Aorta (tissue), 5 donors: ENCODE results near the gene BAAT. TPM values are rescaled to one million over a fixed set of nuclear protein-coding genes. Genes with fewer than 3 reads are reported as not detected.

ENCODE experiments used
- ATAC-seq: fragments of 200-7000 bp; cut with Tn5 transposase; one replicate; pipeline ENCODE4 v1.9.1; 2022; ENCODE audit warnings: moderate library complexity; ENCODE audit not compliant: low FRiP score
- DNase-seq, 2 donors: peaks; one replicate each; pipeline ENCODE4 v3.0.0-alpha.2; 2020
- H3K27ac ChIP-seq, 2 donors: one replicate each; pipeline ENCODE4 v1.5.1; 2013; ENCODE audit warnings: low read length in 2 of 2, mild to moderate bottlenecking in 2 of 2, moderate library complexity in 2 of 2, control low read depth in 1 of 2, inconsistent platforms in 1 of 2, low read depth in 1 of 2
- H3K27me3 ChIP-seq, 2 donors: one replicate each; pipeline ENCODE4 v1.6.1; 2013; ENCODE audit warnings: control low read depth in 1 of 2, low read length in 1 of 2, mild to moderate bottlenecking in 1 of 2, moderate library complexity in 1 of 2; ENCODE audit not compliant: insufficient read depth in 2 of 2, control insufficient read depth in 1 of 2
- H3K36me3 ChIP-seq, 2 donors: one replicate each; pipeline ENCODE4 v1.6.1; 2013; ENCODE audit warnings: control low read depth in 1 of 2, low read length in 1 of 2, mild to moderate bottlenecking in 1 of 2; ENCODE audit not compliant: insufficient read depth in 2 of 2, control insufficient read depth in 1 of 2
- H3K4me1 ChIP-seq, 2 donors: one replicate each; pipeline ENCODE4 v1.6.1; 2013; ENCODE audit warnings: low read length in 2 of 2, control low read depth in 1 of 2, mild to moderate bottlenecking in 1 of 2, moderate library complexity in 1 of 2; ENCODE audit not compliant: insufficient read depth in 2 of 2, control insufficient read depth in 1 of 2
- H3K4me3 ChIP-seq, 2 donors: one replicate each; pipeline ENCODE4 v1.5.1; 2013; ENCODE audit warnings: low read length in 2 of 2, control low read depth in 1 of 2, mild to moderate bottlenecking in 1 of 2
- H3K9me3 ChIP-seq: one replicate; pipeline ENCODE4 v1.6.1; 2013; ENCODE audit warnings: mild to moderate bottlenecking, low read length; ENCODE audit not compliant: control insufficient read depth
- WGBS, 2 donors: extraction: QIAGEN DNeasy Blood & Tissue Kit; methylation state at CpG; one replicate each; pipeline ENCODE4 v1.1.7; 2013; 5-methylcytosine and 5-hydroxymethylcytosine counted together
- intact Hi-C, 2 donors: fragments of 100-400 bp; cut with DNase I; formaldehyde crosslinking; loops; one replicate each; pipeline versions ENCODE4 v1.14.2 to v1.15.0; 2022
- polyA plus RNA-seq, 2 donors: library from polyadenylated mRNA; stranded (reverse); fragments of 200-250 nt; gene quantifications; one replicate each; pipeline ENCODE4 v1.2.3, GENCODE V29; 2013
- total RNA-seq, 2 donors: library from RNA; stranded (reverse); fragmentation: NEBNext Ultra II Directional; extraction: Animal tissue kit (Norgen Biotek cat#: 25700); gene quantifications; one replicate each; pipeline ENCODE4 v1.2.1, GENCODE V29; 2021
- donor health status: healthy with polysubstance abuse.
- donor health status: Bipolar disorder and iron deficiency.
- donor health status: DM: no; HTN: no; CAD: no.
- donor health status: DM: no; HTN: no; CAD: no.
- donor health status: DM: yes; HTN: yes; CAD: no.

Gene BAAT
- total and polyA plus RNA-seq, 4 donors = not detected

GRCh38 chr9:101388507-101388993, 3.7 kb upstream of the BAAT start:
- 84 to 86% methylated on average over 2 of the region's 2 CpGs for WGBS, 2 donors
- no peak for ATAC-seq
- Histone ChIP-seq H3K4me1 (no peaks in the 10 kb centered on the region), H3K27ac (no peak overlapping the region), H3K4me3 (no peak overlapping the region), H3K36me3 (no peaks in the 10 kb centered on the region), H3K27me3 (no peaks in the 10 kb centered on the region), H3K9me3 (no peaks in the 10 kb centered on the region)
- DNase-seq = no peak
- intact Hi-C loops = no loop called here

DNA sequence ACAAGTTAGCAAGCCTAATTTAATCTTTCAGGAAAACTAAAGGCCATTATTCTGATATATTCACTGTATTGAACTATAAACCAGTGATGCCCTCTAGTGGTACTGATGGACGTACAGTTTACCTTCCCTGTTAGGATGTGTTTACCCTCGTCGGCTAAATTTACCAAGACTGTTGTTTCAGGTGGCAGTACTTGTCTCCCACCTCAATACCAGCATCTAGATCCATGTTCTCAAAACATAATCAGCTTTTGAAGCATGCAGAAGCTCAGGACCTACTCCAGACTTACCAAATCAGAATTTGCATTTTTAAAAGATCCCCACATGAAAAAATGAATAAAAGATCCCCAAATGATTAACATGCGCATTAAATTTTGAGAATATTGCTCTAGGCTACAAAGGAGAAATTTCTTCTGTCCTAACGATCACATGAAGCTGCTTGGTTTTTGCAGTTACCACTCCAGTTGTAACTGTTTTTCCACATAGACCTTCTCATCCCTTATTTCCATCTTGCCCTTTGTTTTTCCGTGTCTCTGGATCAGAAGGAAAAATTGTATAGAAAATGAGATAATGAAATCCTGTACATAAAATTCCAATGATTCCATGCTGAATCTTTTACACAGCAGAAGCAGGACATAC, 3.2 kb upstream of the BAAT start:
- no peak for ATAC-seq
- no peak overlapping the region for H3K27ac ChIP-seq
- intact Hi-C loops = no loop called here
- H3K36me3 ChIP-seq = no peaks in the 10 kb centered on the region
- no peaks in the 10 kb centered on the region for H3K4me1 ChIP-seq
- H3K4me3 ChIP-seq = no peak overlapping the region
- DNase-seq = no peak
- H3K27me3 ChIP-seq = no peaks in the 10 kb centered on the region
- no peaks in the 10 kb centered on the region for H3K9me3 ChIP-seq
- 52 to 54% methylated on average over 6 of the region's 6 CpGs for WGBS, 2 donors

DNA sequence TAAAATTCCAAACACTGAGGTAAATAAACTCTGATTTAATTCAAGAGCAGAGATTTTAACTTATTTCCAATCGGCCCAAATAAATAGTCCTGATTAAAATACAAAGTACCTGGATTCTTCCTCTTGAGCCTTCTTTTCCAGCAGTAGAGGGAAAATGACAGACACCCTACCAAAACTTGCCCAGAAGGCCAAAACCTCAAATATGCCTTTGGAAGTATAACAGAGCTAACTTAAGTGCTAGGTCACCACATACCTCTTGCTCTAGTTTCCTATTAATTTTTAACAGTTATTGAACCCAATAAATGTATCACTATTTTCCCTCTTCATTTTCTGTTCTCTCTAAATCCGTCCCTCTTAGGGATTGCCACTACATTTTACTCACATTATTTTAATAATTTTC, 1.4 kb downstream of the BAAT start:
- ATAC-seq (no peak), DNase-seq (no peak)
- Histone ChIP-seq H3K27ac (no peak overlapping the region), H3K4me1 (no peaks in the 10 kb centered on the region), H3K36me3 (no peaks in the 10 kb centered on the region), H3K27me3 (no peaks in the 10 kb centered on the region), H3K9me3 (no peaks in the 10 kb centered on the region), H3K4me3 (no peak overlapping the region)
- intact Hi-C loops = no loop called here
- WGBS, 2 donors = 92% methylated on average over 2 of the region's 2 CpGs

DNA sequence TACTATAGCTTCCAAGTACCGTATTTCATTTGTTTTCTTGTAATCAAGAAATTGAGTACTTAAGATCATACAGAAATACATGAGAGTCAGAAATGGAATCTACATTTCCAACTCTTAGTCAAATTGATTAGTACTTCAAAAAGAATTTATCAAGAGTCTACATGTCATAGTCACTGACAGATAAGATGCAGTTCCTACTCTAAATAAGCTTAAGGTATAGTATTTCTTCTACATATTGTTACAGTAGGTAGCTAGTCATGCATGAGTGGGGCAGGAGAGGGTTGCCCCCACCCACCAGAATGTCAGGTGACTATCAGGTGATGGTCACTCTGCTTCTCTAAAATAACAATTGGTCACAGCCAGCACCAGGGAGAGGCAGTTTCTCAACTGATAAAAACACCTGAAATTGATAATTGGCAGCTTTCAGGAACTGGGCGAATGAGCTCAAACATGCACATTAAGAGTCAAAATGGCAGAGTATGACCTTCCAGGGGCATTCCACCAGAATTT, 2.9 kb downstream of the BAAT start:
- 88 to 91% methylated on average over 2 of the region's 2 CpGs for WGBS, 2 donors
- no peaks in the 10 kb centered on the region for H3K9me3 ChIP-seq

GRCh38 chr9:101381118-101381517, 3.7 kb downstream of the BAAT start:
- Histone ChIP-seq H3K27me3 (no peaks in the 10 kb centered on the region), H3K27ac (no peak overlapping the region), H3K4me1 (no peaks in the 10 kb centered on the region), H3K36me3 (no peaks in the 10 kb centered on the region), H3K9me3 (no peaks in the 10 kb centered on the region), H3K4me3 (no peak overlapping the region)
- intact Hi-C loops = no loop called here
- WGBS, 2 donors = 92 to 95% methylated on average over 3 of the region's 3 CpGs
- DNase-seq (no peak), ATAC-seq (no peak)

More for the DNA sequence above, 2.9 kb downstream of the BAAT start:
- intact Hi-C loops = no loop called here
- no peaks in the 10 kb centered on the region for H3K27me3 ChIP-seq
- no peak overlapping the region for H3K27ac ChIP-seq
- no peak for ATAC-seq
- no peaks in the 10 kb centered on the region for H3K36me3 ChIP-seq
- no peak overlapping the region for H3K4me3 ChIP-seq
- H3K4me1 ChIP-seq = no peaks in the 10 kb centered on the region
- no peak for DNase-seq

- ATAC-seq (no peak), DNase-seq (no peak)
Observed at GRCh38 chr9:101380295-101380694, 4.5 kb downstream of the BAAT start.

GRCh38 chr9:101376111-101376848, 8.5 kb downstream of the BAAT start:
- peaks cover 3% of the 10 kb centered on the region for H3K9me3 ChIP-seq
- WGBS, 2 donors = 35 to 44% methylated on average over 6 of the region's 6 CpGs
- no peaks in the 10 kb centered on the region for H3K36me3 ChIP-seq
- no peaks in the 10 kb centered on the region for H3K27me3 ChIP-seq
- no peak overlapping the region for H3K27ac ChIP-seq
- intact Hi-C loops = no loop called here
- DNase-seq = no peak
- no peak for ATAC-seq
- no peak overlapping the region for H3K4me3 ChIP-seq
- H3K4me1 ChIP-seq = no peaks in the 10 kb centered on the region

More at GRCh38 chr9:101380295-101380694, 4.5 kb downstream of the BAAT start:
- Histone ChIP-seq H3K4me1 (no peaks in the 10 kb centered on the region), H3K27me3 (no peaks in the 10 kb centered on the region), H3K27ac (no peak overlapping the region), H3K9me3 (peaks cover 3% of the 10 kb centered on the region), H3K4me3 (no peak overlapping the region), H3K36me3 (no peaks in the 10 kb centered on the region)
- intact Hi-C loops = no loop called here

GRCh38 chr9:101375546-101375945, 9.3 kb downstream of the BAAT start:
- H3K9me3 ChIP-seq = peaks cover 3% of the 10 kb centered on the region
- no peaks in the 10 kb centered on the region for H3K27me3 ChIP-seq
- no peaks in the 10 kb centered on the region for H3K4me1 ChIP-seq
- ATAC-seq (no peak), DNase-seq (no peak)
- intact Hi-C loops = no loop called here
- H3K36me3 ChIP-seq = no peaks in the 10 kb centered on the region
- H3K27ac ChIP-seq = no peak overlapping the region
- no peak overlapping the region for H3K4me3 ChIP-seq
- 82 to 86% methylated on average over 12 of the region's 12 CpGs for WGBS, 2 donors
